Panc1 (cell line): ENCODE data around the gene MOB1B. TPM values are rescaled to one million over a fixed set of nuclear protein-coding genes. Genes with fewer than 3 reads are reported as not detected.

Experiments used
- ATAC-seq: fragments of 200-7000 bp; cut with Tn5 transposase; 2 replicates; pipeline ENCODE4 v1.9.1; 2020; ENCODE audit warnings: mild to moderate bottlenecking, moderate library complexity
- BruUV-seq: library from RNA; stranded (reverse); fragments of 400-500 nt; replicated peaks from 2 replicates; lab custom pipeline; 2021; lab: Mats Ljungman, UMichigan
- CTCF ChIA-PET: fragments of 300-600 bp; sonication (Branson Sonifier 250); formaldehyde crosslinking; loops from one replicate; lab custom pipeline; 2022; ENCODE audit warnings: antibody characterized with exemption; lab: Charles Lee
- POLR2A ChIA-PET: fragments of 300-600 bp; sonication (Branson Sonifier 250); formaldehyde crosslinking; loops from one replicate; lab custom pipeline; 2022; ENCODE audit warnings: antibody characterized with exemption; lab: Charles Lee
- DNase-seq: peaks from one replicate; pipeline ENCODE4 v3.0.0-alpha.2; 2010; ENCODE audit warnings: low read depth, low spot score
- H3K27ac ChIP-seq: 2 replicates; pipeline ENCODE4 v1.5.1; 2011; ENCODE audit warnings: mild to moderate bottlenecking, low read length, inconsistent platforms
- H3K27me3 ChIP-seq: fragments of 200-500 bp; sonication (Bioruptor generic); 2 replicates; pipeline ENCODE4 v1.6.0; 2014; ENCODE audit warnings: low read length, inconsistent platforms; ENCODE audit not compliant: control insufficient read depth, insufficient read depth
- H3K36me3 ChIP-seq: fragments of 200-500 bp; sonication (Bioruptor generic); 2 replicates; pipeline ENCODE4 v1.5.1; 2014; ENCODE audit warnings: inconsistent platforms, mild to moderate bottlenecking, low read length, moderate library complexity; ENCODE audit not compliant: control insufficient read depth, insufficient read depth
- H3K4me1 ChIP-seq: 2 replicates; pipeline ENCODE4 v1.5.1; 2011; ENCODE audit warnings: inconsistent platforms, mild to moderate bottlenecking, low read length, moderate library complexity; ENCODE audit not compliant: control insufficient read depth, insufficient read depth
- H3K4me3 ChIP-seq, 2 experiments: 2 replicates each; pipeline ENCODE4 v1.5.1; 2011 to 2012; ENCODE audit warnings: low read depth in 2 of 2, low read length in 2 of 2, mild to moderate bottlenecking in 2 of 2, inconsistent platforms in 1 of 2, moderate library complexity in 1 of 2
- H3K9me3 ChIP-seq: fragments of 200-500 bp; sonication (Bioruptor generic); 2 replicates; pipeline ENCODE4 v1.5.1; 2014; ENCODE audit warnings: low read depth, mild to moderate bottlenecking, inconsistent platforms, low read length, moderate library complexity; ENCODE audit not compliant: control insufficient read depth, insufficient read depth
- POLR2AphosphoS5 ChIP-seq: IDR thresholded peaks from 2 replicates; pipeline ENCODE4 v1.6.1; 2012; ENCODE audit warnings: mild to moderate bottlenecking, low read depth, low read length, moderate library complexity
- SIN3A ChIP-seq: IDR thresholded peaks from 2 replicates; pipeline ENCODE4 v1.6.1; 2012; ENCODE audit warnings: low read depth, mild to moderate bottlenecking, low read length, moderate library complexity, borderline replicate concordance; ENCODE audit not compliant: insufficient read depth
- TCF7L2 ChIP-seq: IDR thresholded peaks from 2 replicates; pipeline ENCODE4 v1.6.1; 2011; ENCODE audit warnings: mild to moderate bottlenecking, low read depth, low read length, inconsistent platforms
- in situ Hi-C: cut with HindIII; loops from 2 replicates; pipeline ENCODE4 v1.10.0; 2016; ENCODE audit warnings: low sequenced_read_pairs, low pct_unique_long_range_greater_than_20kb
- intact Hi-C: fragments of 100-400 bp; cut with micrococcal nuclease; formaldehyde crosslinking; loops from one replicate; pipeline ENCODE4 v1.10.0; 2022; ENCODE audit not compliant: unreplicated experiment
- total RNA-seq: library from RNA; stranded (reverse); gene quantifications from one replicate; pipeline ENCODE4 v1.2.1, GENCODE V29; 2021; ENCODE audit not compliant: unreplicated experiment
- TF ChIP-seq, protein P1 (sequence below): fragments of 450-650 bp; IDR thresholded peaks from 2 replicates; pipeline ENCODE4 v1.5.1; 2017; ENCODE audit warnings: mild to moderate bottlenecking
- TF ChIP-seq, protein P2 (sequence below), 2 experiments: IDR thresholded peaks; 2 replicates each; pipeline ENCODE4 v1.6.1; 2011 to 2012; ENCODE audit warnings: low read depth in 2 of 2, control low read depth in 1 of 2, low read length in 1 of 2, mild to moderate bottlenecking in 1 of 2, moderate library complexity in 1 of 2; ENCODE audit not compliant: insufficient read depth in 1 of 2

Gene MOB1B
- total RNA-seq, 1 experiment from 2014 or later: 20.1 TPM

DNA sequence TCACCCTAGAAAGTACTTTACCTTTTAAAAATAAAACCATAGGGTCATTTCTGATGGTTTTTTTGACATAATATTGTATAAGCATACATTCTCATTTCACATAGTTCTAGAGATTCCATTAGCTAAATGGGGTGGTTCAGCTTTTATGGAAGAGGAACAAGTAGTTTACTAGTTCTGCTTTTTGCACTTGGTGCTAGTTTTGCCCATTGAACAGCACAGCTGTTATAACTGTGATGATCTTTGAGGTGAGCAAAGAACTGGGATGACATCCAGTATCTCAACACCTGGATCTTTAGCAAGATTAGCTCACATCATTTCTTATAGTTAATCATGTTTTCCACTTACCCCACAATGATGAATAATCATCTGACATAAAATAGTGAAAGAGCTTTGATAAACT lies 40.9 kb downstream of the MOB1B start:
- no peak for TF ChIP-seq SIN3A
- TF ChIP-seq, protein P1, sequence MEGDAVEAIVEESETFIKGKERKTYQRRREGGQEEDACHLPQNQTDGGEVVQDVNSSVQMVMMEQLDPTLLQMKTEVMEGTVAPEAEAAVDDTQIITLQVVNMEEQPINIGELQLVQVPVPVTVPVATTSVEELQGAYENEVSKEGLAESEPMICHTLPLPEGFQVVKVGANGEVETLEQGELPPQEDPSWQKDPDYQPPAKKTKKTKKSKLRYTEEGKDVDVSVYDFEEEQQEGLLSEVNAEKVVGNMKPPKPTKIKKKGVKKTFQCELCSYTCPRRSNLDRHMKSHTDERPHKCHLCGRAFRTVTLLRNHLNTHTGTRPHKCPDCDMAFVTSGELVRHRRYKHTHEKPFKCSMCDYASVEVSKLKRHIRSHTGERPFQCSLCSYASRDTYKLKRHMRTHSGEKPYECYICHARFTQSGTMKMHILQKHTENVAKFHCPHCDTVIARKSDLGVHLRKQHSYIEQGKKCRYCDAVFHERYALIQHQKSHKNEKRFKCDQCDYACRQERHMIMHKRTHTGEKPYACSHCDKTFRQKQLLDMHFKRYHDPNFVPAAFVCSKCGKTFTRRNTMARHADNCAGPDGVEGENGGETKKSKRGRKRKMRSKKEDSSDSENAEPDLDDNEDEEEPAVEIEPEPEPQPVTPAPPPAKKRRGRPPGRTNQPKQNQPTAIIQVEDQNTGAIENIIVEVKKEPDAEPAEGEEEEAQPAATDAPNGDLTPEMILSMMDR: no peak
- TF ChIP-seq TCF7L2: no peak
- TF ChIP-seq, protein P2, sequence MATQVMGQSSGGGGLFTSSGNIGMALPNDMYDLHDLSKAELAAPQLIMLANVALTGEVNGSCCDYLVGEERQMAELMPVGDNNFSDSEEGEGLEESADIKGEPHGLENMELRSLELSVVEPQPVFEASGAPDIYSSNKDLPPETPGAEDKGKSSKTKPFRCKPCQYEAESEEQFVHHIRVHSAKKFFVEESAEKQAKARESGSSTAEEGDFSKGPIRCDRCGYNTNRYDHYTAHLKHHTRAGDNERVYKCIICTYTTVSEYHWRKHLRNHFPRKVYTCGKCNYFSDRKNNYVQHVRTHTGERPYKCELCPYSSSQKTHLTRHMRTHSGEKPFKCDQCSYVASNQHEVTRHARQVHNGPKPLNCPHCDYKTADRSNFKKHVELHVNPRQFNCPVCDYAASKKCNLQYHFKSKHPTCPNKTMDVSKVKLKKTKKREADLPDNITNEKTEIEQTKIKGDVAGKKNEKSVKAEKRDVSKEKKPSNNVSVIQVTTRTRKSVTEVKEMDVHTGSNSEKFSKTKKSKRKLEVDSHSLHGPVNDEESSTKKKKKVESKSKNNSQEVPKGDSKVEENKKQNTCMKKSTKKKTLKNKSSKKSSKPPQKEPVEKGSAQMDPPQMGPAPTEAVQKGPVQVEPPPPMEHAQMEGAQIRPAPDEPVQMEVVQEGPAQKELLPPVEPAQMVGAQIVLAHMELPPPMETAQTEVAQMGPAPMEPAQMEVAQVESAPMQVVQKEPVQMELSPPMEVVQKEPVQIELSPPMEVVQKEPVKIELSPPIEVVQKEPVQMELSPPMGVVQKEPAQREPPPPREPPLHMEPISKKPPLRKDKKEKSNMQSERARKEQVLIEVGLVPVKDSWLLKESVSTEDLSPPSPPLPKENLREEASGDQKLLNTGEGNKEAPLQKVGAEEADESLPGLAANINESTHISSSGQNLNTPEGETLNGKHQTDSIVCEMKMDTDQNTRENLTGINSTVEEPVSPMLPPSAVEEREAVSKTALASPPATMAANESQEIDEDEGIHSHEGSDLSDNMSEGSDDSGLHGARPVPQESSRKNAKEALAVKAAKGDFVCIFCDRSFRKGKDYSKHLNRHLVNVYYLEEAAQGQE (IDR thresholded peaks at IDR 0.05; ENCODE audit: insufficient read depth in 1 of 2, low read depth in 2 of 2, low read length in 1 of 2): no peak
- TF ChIP-seq POLR2AphosphoS5: no peak

DNA sequence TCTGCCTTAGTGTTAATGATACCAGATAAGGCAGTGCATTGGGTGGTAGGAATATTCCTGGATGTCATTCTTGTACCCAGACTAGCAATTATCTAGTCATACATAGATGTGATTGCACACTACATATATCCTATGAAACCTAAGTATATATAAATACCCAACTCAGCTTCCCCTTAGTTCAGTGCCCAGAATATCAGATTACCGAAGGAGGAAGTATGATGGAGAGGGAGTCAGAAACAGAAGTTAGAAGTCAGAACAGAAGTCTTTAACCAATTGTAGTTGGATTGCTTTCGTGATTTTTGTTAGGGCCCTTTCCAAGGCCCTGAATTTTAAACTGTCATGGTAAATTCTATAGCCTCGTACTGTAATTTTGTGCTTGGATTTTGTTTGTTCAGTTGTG lies 42.9 kb downstream of the MOB1B start:
- in situ Hi-C loops: no loop called here

More for the DNA sequence above, 40.9 kb downstream of the MOB1B start:
- ChIA-PET POLR2A (no interaction called here), CTCF (no interaction called here)
- Histone ChIP-seq H3K27ac (no peak overlapping the region), H3K36me3 (no peaks in the 10 kb centered on the region), H3K27me3 (no peaks in the 10 kb centered on the region), H3K9me3 (no peaks in the 10 kb centered on the region), H3K4me3 (no peak overlapping the region), H3K4me1 (no peaks in the 10 kb centered on the region)
- in situ Hi-C loops (no loop called here), intact Hi-C loops (no loop called here)
- no peak for DNase-seq
- ATAC-seq: no peak
- BruUV-seq: no TSS peak

More for the DNA sequence above, 42.9 kb downstream of the MOB1B start:
- H3K27ac ChIP-seq: no peak overlapping the region
- H3K4me3 ChIP-seq: no peak overlapping the region
- intact Hi-C loops: no loop called here
- ChIA-PET CTCF (no interaction called here), POLR2A (no interaction called here)
- H3K36me3 ChIP-seq: no peaks in the 10 kb centered on the region
- no peaks in the 10 kb centered on the region for H3K9me3 ChIP-seq
- TF ChIP-seq SIN3A (no peak), TCF7L2 (no peak), POLR2AphosphoS5 (no peak)
- TF ChIP-seq, protein P2 (IDR thresholded peaks at IDR 0.05; ENCODE audit: insufficient read depth in 1 of 2, low read depth in 2 of 2, low read length in 1 of 2): no peak
- TF ChIP-seq, protein P1: no peak
- no peaks in the 10 kb centered on the region for H3K27me3 ChIP-seq
- BruUV-seq: no TSS peak
- ATAC-seq (no peak), DNase-seq (no peak)
- H3K4me1 ChIP-seq: no peaks in the 10 kb centered on the region
